IPS-20b (cell line): ENCODE results near the gene XRRA1.

Experiments used
- H3K27ac ChIP-seq: one replicate; pipeline ENCODE4 v1.5.1; 2013; ENCODE audit warnings: low read length
- H3K27me3 ChIP-seq: 2 replicates; pipeline ENCODE4 v1.6.1; 2013; ENCODE audit warnings: mild to moderate bottlenecking, low read length, inconsistent platforms; ENCODE audit not compliant: insufficient read depth
- H3K36me3 ChIP-seq: 2 replicates; pipeline ENCODE4 v1.6.1; 2013; ENCODE audit warnings: low read depth, mild to moderate bottlenecking, inconsistent platforms, low read length, moderate library complexity; ENCODE audit not compliant: insufficient read depth
- H3K4me1 ChIP-seq: 2 replicates; pipeline ENCODE4 v1.6.1; 2013; ENCODE audit warnings: mild to moderate bottlenecking, control low read depth, inconsistent platforms, low read length, moderate library complexity; ENCODE audit not compliant: insufficient read depth
- H3K4me3 ChIP-seq: 2 replicates; pipeline ENCODE4 v1.5.1; 2013; ENCODE audit warnings: mild to moderate bottlenecking, low read length, inconsistent platforms
- H3K9ac ChIP-seq: 2 replicates; pipeline ENCODE4 v1.6.1; 2013; ENCODE audit warnings: low read depth, mild to moderate bottlenecking, inconsistent platforms, low read length, moderate library complexity
- H3K9me3 ChIP-seq: 2 replicates; pipeline ENCODE4 v1.6.1; 2013; ENCODE audit warnings: mild to moderate bottlenecking, low read depth, low read length, inconsistent platforms; ENCODE audit not compliant: insufficient read depth

Gene XRRA1

DNA sequence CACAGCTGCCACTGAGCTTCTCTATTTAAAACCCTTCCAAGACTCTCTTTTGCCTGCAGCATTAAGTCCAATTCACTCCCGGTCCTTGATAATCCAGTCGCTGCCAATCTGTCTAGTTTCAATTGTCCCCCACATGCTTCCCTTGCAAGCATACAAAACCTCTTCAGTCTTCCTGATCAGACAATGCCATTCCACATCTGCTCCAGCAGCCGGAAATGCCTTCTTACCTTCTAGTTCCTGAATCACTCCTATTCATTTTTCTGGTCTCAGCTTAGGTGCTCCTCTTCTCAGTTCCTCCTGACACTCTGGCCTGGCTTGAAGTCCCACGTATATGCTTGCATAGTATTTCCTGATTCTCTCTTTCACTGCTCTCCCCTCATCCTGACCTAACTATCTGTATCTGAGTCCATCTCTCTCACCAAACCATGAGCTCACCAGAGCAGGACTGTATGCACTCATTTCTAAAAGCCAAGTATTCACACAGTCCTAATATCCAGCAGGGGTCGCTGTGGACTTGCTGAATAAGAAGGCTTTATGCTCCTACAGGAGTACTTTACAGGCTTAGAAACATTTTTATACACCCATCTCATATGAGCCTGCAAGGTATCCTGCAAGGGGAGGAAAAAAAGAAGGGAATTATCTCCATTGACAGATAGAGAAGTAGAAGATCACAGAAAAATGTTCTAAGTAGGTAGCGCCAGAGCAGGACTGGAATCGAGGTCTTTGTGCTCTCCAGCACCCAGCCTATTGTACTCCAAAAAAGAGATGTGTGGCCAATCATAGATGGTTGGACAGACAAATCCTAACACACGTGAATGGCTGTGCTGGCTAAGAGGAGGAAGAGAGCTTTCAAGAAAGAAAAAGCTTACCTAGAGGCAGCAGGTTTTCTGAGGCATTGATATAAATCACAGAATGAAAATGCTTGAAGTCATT is 19.2 kb downstream of the XRRA1 start:
- H3K36me3 ChIP-seq: peaks cover 46% of the 10 kb centered on the region
- no peak overlapping the region for H3K9ac ChIP-seq
- H3K4me1 ChIP-seq: no peaks in the 10 kb centered on the region
- H3K27me3 ChIP-seq: no peaks in the 10 kb centered on the region
- H3K27ac ChIP-seq: no peak overlapping the region
- H3K4me3 ChIP-seq: no peak overlapping the region
- H3K9me3 ChIP-seq: no peaks in the 10 kb centered on the region

DNA sequence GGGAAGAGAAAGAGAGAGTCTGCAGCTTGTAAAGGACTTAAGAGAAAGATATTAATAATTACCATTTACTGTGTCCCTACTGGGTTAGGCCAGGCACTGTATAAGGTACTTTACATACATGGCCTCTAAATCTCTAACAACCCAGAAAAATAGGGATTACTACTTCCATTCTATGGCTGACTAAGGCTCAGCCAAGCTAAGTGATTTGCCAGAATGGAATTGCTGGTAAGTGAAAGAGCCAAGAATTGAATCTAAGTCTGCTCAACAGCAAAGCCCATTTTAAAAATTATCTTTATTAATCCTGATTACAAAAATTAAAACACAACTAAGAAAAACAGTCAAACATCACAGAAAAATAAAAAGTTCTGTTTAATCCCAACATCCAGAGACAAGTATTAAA is 21.4 kb downstream of the XRRA1 start:
- Histone ChIP-seq H3K27me3 (no peaks in the 10 kb centered on the region), H3K27ac (no peak overlapping the region), H3K36me3 (peaks cover 25% of the 10 kb centered on the region; the same call in 1 of the 2 replicates), H3K4me3 (no peak overlapping the region), H3K9ac (no peak overlapping the region), H3K4me1 (no peaks in the 10 kb centered on the region), H3K9me3 (no peaks in the 10 kb centered on the region)

DNA sequence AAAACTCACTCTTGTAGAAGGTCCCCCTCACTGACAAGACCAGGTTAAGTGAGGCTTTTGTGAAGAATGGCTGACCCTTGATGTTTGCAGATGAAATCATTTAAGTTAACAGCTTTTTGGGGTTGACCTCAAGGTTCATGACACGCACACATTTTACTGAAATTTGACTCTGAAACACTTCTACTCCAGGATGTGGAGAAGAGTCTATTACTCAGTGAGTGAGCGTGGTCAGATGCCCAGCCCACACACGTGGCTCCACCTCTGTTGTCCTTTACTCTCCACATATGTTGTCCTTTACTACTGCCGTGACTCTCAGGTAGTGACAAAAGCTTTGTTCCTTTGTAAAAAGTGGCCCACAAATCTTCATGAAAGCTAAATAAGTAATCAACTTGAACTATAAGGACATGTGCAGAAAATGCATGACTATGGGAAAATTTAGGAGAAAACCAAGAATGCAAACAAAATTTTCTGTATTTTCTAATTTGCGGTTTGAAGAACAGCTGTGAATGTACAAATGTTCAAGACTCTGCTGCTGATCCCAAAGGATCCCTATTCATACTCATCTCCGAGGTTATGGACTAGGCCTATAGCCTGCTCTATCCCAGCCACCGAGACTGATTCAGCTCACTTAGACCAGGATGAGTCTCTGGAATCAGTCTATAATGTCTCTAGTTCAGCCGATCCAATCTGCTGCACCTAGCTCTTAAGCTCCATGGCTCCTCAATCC is 22.4 kb downstream of the XRRA1 start:
- H3K9ac ChIP-seq: no peak overlapping the region
- H3K4me1 ChIP-seq: no peaks in the 10 kb centered on the region
- H3K9me3 ChIP-seq: no peaks in the 10 kb centered on the region
- no peak overlapping the region for H3K4me3 ChIP-seq
- H3K27me3 ChIP-seq: no peaks in the 10 kb centered on the region
- no peak overlapping the region for H3K27ac ChIP-seq
- H3K36me3 ChIP-seq: peaks cover 22% of the 10 kb centered on the region; the same call in 1 of the 2 replicates

DNA sequence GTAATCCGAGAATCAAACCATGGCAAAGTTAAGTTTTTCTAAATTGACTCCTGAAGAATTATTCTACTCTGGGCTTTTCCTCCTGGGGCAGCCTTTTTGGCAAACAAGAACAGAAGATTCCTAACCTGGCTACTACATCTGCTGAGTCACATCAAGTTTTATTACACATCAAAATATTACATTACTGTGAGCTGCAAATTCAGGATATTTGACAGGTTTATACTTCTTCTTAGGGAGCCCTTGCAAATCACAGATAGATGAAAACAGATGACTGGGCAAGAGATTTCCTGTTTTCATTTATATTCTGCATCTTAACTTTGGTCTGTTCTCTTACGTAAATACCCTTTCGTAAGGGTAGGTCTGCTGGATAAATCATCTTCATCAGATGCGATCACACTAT is 23.6 kb downstream of the XRRA1 start:
- Histone ChIP-seq H3K9ac (no peak overlapping the region), H3K9me3 (no peaks in the 10 kb centered on the region), H3K27ac (no peak overlapping the region), H3K36me3 (peaks cover 22% of the 10 kb centered on the region; the same call in 1 of the 2 replicates), H3K4me3 (no peak overlapping the region), H3K27me3 (no peaks in the 10 kb centered on the region), H3K4me1 (no peaks in the 10 kb centered on the region)

DNA sequence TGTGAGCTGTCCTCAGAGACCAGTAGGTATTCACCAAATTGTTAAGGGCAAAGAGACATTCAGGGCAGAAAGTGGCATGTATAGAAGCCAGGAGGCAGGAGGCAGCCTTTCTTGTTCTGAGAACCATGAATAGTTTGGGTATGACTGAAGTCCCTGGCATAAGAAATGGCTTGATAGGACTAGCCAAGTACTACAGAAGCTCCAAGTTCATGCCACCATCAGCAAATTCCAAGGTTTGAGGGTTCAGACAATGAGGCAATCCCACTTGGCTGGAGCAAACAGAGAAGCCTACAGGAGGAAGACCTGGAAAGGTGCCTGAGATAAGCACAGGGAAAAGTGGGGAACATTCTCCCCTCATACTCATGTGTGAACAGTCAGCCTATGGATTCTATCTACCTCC is 25.8 kb downstream of the XRRA1 start:
- H3K4me3 ChIP-seq: no peak overlapping the region
- no peaks in the 10 kb centered on the region for H3K4me1 ChIP-seq
- H3K36me3 ChIP-seq: peaks cover 16% of the 10 kb centered on the region; the same call in 1 of the 2 replicates
- no peaks in the 10 kb centered on the region for H3K9me3 ChIP-seq
- no peak overlapping the region for H3K27ac ChIP-seq
- H3K9ac ChIP-seq: no peak overlapping the region
- H3K27me3 ChIP-seq: no peaks in the 10 kb centered on the region

DNA sequence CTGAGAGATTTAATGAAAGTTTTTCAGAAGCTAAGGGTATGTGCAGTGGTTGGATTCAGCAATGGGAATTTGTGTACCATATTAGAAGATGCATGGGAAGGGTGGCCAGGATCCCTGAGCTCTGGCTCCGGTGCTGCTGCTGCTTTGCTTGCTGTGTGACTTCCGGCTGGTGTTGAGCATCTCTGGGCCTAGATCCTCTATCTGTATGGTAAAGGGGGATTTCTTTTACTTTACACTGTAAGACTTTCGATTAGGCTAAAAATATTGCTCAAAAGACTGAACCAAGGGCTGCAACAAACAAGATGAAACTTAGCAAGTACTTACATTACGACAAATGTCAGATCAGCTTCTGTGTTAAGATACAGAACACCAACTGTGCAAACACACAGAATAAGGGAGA is 39.1 kb downstream of the XRRA1 start:
- H3K36me3 ChIP-seq: peaks cover 14% of the 10 kb centered on the region
- H3K4me3 ChIP-seq: no peak overlapping the region
- H3K4me1 ChIP-seq: no peaks in the 10 kb centered on the region
- H3K9ac ChIP-seq: no peak overlapping the region
- H3K9me3 ChIP-seq: no peaks in the 10 kb centered on the region
- H3K27me3 ChIP-seq: no peaks in the 10 kb centered on the region
- no peak overlapping the region for H3K27ac ChIP-seq

DNA sequence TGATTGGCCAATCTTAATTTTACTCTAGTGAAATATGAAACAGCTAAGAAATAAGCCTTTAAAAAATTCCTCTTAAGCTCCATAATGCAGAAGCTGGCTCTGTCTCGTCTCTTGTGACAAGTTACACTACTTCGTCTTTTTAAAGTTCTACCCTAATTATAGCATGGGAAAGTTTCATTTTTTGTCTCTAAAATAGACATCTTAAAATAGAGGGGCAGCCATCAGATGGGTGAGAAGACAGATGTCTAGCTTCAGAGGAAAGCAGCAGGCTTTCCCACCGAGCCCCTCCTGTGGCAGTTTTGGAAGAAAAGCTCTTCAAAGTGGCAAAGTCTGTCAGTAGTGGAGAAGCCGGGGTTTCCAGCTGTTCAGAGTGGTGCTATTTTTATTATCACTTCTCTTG is 39.5 kb downstream of the XRRA1 start:
- no peak overlapping the region for H3K27ac ChIP-seq
- peaks cover 14% of the 10 kb centered on the region for H3K36me3 ChIP-seq
- no peak overlapping the region for H3K9ac ChIP-seq
- H3K9me3 ChIP-seq: no peaks in the 10 kb centered on the region
- no peaks in the 10 kb centered on the region for H3K4me1 ChIP-seq
- no peaks in the 10 kb centered on the region for H3K27me3 ChIP-seq
- no peak overlapping the region for H3K4me3 ChIP-seq

DNA sequence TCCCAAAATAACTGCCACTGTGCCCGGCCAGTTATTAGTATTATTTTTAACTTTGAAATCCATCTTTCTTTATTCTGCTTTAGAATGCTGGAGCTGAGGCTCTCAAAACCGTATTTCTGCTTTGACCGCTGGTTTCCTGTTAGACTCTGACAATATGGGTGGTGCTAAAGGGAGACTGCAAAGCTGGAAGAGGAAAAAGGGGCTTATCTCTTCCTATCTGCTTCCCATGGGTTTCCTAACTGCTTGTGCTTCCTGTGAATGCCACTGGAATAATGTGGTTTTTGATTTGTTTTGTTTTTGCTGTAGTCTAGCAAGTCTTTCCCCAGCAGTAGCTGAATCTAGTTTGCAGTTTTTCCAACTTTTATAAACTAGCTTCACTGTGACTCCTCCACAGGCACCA is 43.6 kb downstream of the XRRA1 start:
- H3K27me3 ChIP-seq: no peaks in the 10 kb centered on the region
- peaks cover 14% of the 10 kb centered on the region; the same call in 1 of the 2 replicates for H3K36me3 ChIP-seq
- H3K4me1 ChIP-seq: no peaks in the 10 kb centered on the region
- no peak overlapping the region for H3K4me3 ChIP-seq
- H3K27ac ChIP-seq: no peak overlapping the region
- H3K9ac ChIP-seq: no peak overlapping the region
- H3K9me3 ChIP-seq: peaks cover 22% of the 10 kb centered on the region

DNA sequence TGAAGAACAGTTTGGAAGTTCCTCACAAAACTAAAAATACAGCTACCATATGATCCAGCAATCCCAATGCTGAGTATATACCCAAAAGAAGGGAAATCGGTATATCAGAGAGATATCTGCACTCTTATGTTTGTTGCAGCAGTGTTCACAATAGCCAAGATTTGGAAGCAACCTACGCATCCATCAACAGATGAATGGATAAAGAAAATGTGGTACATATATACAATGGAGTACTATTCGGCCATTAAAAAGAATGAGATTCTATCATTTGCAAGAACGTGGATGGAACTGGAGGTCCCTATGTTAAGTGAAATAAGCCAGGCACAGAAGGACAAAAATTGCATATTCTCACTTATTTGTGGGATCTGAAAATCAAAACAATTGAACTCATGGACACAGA is 46.5 kb downstream of the XRRA1 start:
- Histone ChIP-seq H3K9me3 (peaks cover 34% of the 10 kb centered on the region), H3K9ac (no peak overlapping the region), H3K36me3 (peaks cover 5% of the 10 kb centered on the region; the same call in 1 of the 2 replicates), H3K27me3 (no peaks in the 10 kb centered on the region), H3K4me3 (no peak overlapping the region), H3K27ac (no peak overlapping the region), H3K4me1 (no peaks in the 10 kb centered on the region)

DNA sequence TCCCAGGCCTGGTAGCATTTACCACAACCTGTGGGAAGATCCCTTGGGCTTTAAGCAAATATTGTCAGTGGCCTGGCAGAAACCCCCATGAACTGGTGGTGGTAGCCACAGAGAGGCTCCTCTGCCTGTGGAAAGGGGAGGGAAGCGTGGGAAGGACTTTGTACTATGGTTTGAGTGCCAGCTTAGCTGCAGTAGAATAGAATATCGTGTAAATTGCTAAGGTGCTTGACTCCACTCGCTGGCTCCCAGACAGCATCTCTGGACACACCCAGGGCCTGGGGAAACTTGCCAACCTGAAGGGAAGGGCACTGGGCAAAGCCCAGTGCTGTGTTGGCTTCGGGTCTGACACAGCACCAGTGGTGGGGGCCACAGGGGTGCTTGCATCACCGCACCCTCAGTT is 52.6 kb downstream of the XRRA1 start:
- Histone ChIP-seq H3K27me3 (no peaks in the 10 kb centered on the region), H3K9ac (no peak overlapping the region), H3K27ac (no peak overlapping the region), H3K9me3 (peaks cover 45% of the 10 kb centered on the region), H3K36me3 (peaks cover 6% of the 10 kb centered on the region; the same call in 1 of the 2 replicates), H3K4me3 (no peak overlapping the region), H3K4me1 (no peaks in the 10 kb centered on the region)

DNA sequence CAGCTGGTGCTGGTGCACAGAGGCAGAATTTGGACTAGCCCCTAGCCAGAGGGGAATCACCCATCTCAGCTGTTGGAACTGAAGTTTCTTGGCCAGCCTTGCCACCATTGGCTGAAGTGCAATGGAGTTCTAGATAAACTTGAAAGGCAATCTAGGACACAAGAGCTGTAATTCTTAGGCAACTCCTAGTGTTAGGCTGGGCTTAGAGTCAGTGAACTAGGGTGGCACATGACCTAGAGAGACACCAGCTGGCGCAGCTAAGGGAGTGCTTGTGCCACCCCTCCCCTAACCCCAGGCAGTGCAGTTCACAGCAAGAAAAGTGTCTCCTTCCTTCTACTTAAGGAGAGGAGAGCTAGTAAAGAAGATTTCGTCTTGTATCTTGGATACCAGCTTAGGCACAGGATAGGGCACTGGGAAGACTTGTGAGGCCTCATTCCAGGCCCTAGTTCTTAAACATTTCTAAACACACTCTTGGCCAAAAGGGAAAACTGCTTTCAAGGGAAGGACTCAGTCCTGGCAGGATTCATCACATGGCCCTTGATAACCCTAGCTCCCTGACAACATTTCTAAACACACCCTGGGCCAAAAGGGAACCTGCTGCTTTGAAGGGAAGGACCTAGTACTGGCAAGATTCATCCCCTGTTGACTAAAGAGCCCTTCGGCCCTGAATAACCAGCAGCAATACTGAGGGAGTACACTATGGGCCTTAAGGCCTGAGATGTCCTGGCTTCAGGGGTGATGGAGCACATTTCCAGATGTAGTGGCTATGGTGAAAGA is 53.4 kb downstream of the XRRA1 start:
- Histone ChIP-seq H3K27me3 (no peaks in the 10 kb centered on the region), H3K4me1 (no peaks in the 10 kb centered on the region), H3K9me3 (peaks cover 37% of the 10 kb centered on the region), H3K4me3 (no peak overlapping the region), H3K27ac (no peak overlapping the region), H3K9ac (no peak overlapping the region), H3K36me3 (peaks cover 6% of the 10 kb centered on the region; the same call in 1 of the 2 replicates)
